ENCODE results near the gene ERBB4. TPM values are rescaled to one million over a fixed set of nuclear protein-coding genes. Genes with fewer than 3 reads are reported as not detected.

The ERBB4 gene
- total RNA-seq, 2 donors from 2014 or later, result 1.0 to 32.8 TPM

DNA sequence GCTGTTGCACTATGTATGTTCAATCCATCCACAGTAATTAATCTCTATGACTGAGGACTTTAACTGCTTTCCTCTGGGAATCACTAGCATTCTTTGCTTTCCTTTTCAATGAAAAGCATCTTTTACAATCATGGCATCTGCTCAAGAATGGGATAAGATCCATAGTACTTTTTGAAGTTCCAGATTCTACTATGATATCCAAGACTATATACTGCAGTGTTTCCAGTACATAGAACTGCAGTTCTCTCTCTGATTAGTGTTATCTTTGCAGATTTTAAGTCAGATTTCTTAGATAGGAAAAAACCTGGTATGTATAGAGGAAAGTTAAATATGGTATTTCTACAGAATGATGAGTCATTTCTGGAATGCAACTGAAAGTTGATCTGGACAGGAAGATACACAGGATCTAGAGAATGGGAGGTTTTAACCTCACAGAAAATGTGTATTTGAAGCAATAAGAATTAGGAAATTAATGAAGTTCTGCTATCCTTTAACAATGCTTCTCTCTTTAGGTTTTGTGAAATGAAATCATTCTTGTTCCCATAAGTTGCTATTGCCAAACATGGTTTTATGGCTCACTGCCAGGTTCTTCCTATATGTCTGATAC is 670.7 kb downstream of the ERBB4 start:
- H3K27ac ChIP-seq, result no peak overlapping the region
- no peaks in the 10 kb centered on the region for H3K4me1 ChIP-seq (replicated peaks)
- intact Hi-C loops (cut with DNase I), result no loop called here
- no peaks in the 10 kb centered on the region for H3K9me3 ChIP-seq
- no peaks in the 10 kb centered on the region for H3K36me3 ChIP-seq
- no peak for TF ChIP-seq POLR2AphosphoS5 (IDR thresholded peaks at IDR 0.05)
- TF ChIP-seq, protein P1, sequence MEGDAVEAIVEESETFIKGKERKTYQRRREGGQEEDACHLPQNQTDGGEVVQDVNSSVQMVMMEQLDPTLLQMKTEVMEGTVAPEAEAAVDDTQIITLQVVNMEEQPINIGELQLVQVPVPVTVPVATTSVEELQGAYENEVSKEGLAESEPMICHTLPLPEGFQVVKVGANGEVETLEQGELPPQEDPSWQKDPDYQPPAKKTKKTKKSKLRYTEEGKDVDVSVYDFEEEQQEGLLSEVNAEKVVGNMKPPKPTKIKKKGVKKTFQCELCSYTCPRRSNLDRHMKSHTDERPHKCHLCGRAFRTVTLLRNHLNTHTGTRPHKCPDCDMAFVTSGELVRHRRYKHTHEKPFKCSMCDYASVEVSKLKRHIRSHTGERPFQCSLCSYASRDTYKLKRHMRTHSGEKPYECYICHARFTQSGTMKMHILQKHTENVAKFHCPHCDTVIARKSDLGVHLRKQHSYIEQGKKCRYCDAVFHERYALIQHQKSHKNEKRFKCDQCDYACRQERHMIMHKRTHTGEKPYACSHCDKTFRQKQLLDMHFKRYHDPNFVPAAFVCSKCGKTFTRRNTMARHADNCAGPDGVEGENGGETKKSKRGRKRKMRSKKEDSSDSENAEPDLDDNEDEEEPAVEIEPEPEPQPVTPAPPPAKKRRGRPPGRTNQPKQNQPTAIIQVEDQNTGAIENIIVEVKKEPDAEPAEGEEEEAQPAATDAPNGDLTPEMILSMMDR (IDR thresholded peaks at IDR 0.05), result no peak
- no peak for TF ChIP-seq POLR2A (IDR thresholded peaks at IDR 0.05)
- no peaks in the 10 kb centered on the region for H3K27me3 ChIP-seq (replicated peaks; ENCODE audit: insufficient read depth)
- no peak overlapping the region for H3K4me3 ChIP-seq
- DNase-seq (ENCODE audit: low spot score), result no peak

DNA sequence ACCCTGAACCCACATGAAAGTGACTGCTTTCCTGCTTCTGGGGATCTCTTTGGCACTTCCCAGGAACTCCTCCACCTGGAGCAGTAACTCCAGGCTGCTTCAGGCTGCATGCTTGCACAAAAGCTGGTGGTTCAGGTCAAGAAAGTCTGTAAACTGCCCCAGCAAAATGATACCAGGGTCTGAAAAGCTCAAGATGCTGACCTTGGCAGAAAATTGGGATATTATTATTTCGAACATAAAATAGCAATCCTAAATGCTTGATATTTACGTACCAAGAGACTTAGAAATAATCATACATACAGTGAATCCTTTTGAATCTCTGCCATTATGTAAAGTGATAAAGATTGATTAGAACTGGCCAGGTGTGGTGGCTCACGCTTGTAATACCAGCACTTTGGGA is 674.3 kb downstream of the ERBB4 start:
- TF ChIP-seq POLR2A (IDR thresholded peaks at IDR 0.05) (no peak), POLR2AphosphoS5 (IDR thresholded peaks at IDR 0.05) (no peak)
- TF ChIP-seq, protein P1 (IDR thresholded peaks at IDR 0.05), result no peak
- H3K9me3 ChIP-seq, result no peaks in the 10 kb centered on the region
- 98% methylated on average over 3 of the region's 3 CpGs for WGBS

DNA sequence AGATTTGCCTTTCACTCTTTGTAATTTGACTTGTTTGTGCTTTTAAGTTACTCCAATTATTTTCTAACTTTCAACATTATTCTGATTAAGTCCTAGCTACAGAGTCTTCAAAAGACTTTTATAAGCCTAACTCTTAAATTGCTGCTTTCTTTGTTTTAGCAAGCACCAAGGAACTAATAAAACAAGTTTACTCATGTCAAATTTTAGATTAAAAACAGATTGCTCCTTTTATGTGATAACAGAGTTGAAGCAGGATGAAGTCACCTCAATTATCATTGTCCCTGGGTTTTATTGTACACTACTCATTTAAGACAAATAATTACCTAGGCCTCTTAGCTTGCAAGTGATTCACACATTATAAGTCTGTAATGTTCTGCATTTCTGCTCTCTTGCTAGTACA is 678.4 kb downstream of the ERBB4 start:
- Histone ChIP-seq H3K9me3 (no peaks in the 10 kb centered on the region), H3K27me3 (replicated peaks; ENCODE audit: insufficient read depth) (no peaks in the 10 kb centered on the region), H3K4me1 (replicated peaks) (no peaks in the 10 kb centered on the region), H3K27ac (no peak overlapping the region), H3K4me3 (no peak overlapping the region), H3K36me3 (no peaks in the 10 kb centered on the region)
- no peak for TF ChIP-seq POLR2AphosphoS5 (IDR thresholded peaks at IDR 0.05)
- TF ChIP-seq, protein P1 (IDR thresholded peaks at IDR 0.05), result no peak
- no peak for DNase-seq (ENCODE audit: low spot score)
- intact Hi-C loops (cut with DNase I), result no loop called here

More for the DNA sequence above, 674.3 kb downstream of the ERBB4 start:
- Histone ChIP-seq H3K27ac (no peak overlapping the region), H3K4me1 (replicated peaks) (no peaks in the 10 kb centered on the region), H3K4me3 (no peak overlapping the region), H3K27me3 (replicated peaks; ENCODE audit: insufficient read depth) (no peaks in the 10 kb centered on the region), H3K36me3 (no peaks in the 10 kb centered on the region)
- DNase-seq (ENCODE audit: low spot score), result no peak
- intact Hi-C loops (cut with DNase I), result no loop called here

DNA sequence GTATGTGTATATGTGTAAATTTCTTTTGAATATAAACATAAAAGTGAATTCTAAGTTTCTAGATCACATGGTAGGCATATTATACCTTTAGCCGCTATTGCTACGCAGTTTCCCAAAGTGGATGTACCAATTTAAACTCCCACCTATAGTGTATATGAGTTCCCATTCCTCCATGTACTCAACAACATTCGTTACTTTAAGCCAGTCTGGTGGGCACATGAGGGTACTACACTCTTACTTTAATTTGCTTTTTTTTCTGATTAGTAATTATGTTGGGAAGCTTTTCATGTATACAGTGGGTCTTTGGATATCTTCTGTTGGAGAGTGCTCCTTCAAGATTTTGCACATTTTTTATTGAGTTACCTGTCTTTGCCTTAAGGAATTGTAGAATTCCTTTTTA is 683.8 kb downstream of the ERBB4 start:
- no peaks in the 10 kb centered on the region for H3K4me1 ChIP-seq (replicated peaks)
- no peaks in the 10 kb centered on the region for H3K9me3 ChIP-seq
- no peaks in the 10 kb centered on the region for H3K27me3 ChIP-seq (replicated peaks; ENCODE audit: insufficient read depth)
- no peak overlapping the region for H3K27ac ChIP-seq
- no peak for DNase-seq (ENCODE audit: low spot score)
- TF ChIP-seq POLR2A (IDR thresholded peaks at IDR 0.05) (no peak), POLR2AphosphoS5 (IDR thresholded peaks at IDR 0.05) (no peak)
- TF ChIP-seq, protein P1 (IDR thresholded peaks at IDR 0.05), result peak in 1 of 4 experiments; percentile 14
- no peaks in the 10 kb centered on the region for H3K36me3 ChIP-seq
- 99% methylated on average over 3 of the region's 3 CpGs for WGBS
- intact Hi-C loops (cut with DNase I), result no loop called here
- no peak overlapping the region for H3K4me3 ChIP-seq

DNA sequence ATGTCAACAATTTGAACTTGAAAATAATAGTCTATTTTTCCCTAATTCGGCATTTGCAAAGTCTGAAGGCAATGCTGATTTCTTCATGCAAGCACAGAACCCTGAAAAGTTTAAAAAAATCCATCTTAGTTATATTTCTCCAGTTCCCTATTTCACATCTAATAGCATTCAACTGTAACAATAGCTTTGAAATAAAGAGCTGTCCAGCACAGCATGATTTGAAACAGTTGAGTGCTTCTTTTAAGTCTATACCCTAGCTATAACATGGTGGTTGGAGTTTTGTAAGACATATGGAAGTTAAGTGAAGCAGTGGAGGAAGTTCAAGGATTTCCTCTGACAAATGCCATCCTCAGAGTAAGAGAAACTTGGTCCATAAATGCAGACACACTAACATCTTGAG is 691.9 kb downstream of the ERBB4 start:
- no peaks in the 10 kb centered on the region for H3K4me1 ChIP-seq (replicated peaks)
- no peak overlapping the region for H3K4me3 ChIP-seq
- H3K36me3 ChIP-seq, result no peaks in the 10 kb centered on the region
- 74% methylated on average over 1 of the region's 1 CpG for WGBS
- no peak for TF ChIP-seq POLR2AphosphoS5 (IDR thresholded peaks at IDR 0.05)
- no peak for TF ChIP-seq POLR2A (IDR thresholded peaks at IDR 0.05)
- TF ChIP-seq, protein P1 (IDR thresholded peaks at IDR 0.05), result no peak
- no peak overlapping the region for H3K27ac ChIP-seq
- no peaks in the 10 kb centered on the region for H3K27me3 ChIP-seq (replicated peaks; ENCODE audit: insufficient read depth)
- no peak for DNase-seq (ENCODE audit: low spot score)
- intact Hi-C loops (cut with DNase I), result no loop called here
- H3K9me3 ChIP-seq, result no peaks in the 10 kb centered on the region

Data from prostate gland (tissue), 2 donors.